GM23338 (cell line): ENCODE data around the gene NCR2.

Experiments used
- CREB1 ChIP-seq: fragments of 250-450 bp; sonication (Bioruptor Pico); IDR thresholded peaks from 2 replicates; pipeline ENCODE4 v1.5.0; 2020; ENCODE audit warnings: low read depth, mild to moderate bottlenecking, moderate library complexity
- EZH2 ChIP-seq: fragments of 200-600 bp; sonication (generic); IDR thresholded peaks from one replicate; pipeline ENCODE4 v1.8.0; 2017; ENCODE audit warnings: antibody characterized with exemption, mild to moderate bottlenecking, low read depth; ENCODE audit not compliant: unreplicated experiment
- POLR2AphosphoS5 ChIP-seq: IDR thresholded peaks from 2 replicates; pipeline ENCODE4 v1.6.1; 2016; ENCODE audit warnings: antibody characterized with exemption, low read depth
- ZNF114 ChIP-seq: fragments of 250-450 bp; sonication (Bioruptor Pico); IDR thresholded peaks from 2 replicates; pipeline ENCODE4 v1.5.0; 2020; ENCODE audit warnings: mild to moderate bottlenecking, moderate library complexity
- TF ChIP-seq, protein P1 (sequence below), 2 experiments: fragments of 200-600 bp in 1 of 2; sonication (generic) in 1 of 2; conservative IDR thresholded peaks; 2 replicates each; pipeline versions ENCODE4 v1.5.1 to v1.6.1; 2016 to 2017; ENCODE audit warnings: antibody characterized with exemption in 2 of 2, low read depth in 2 of 2, mild to moderate bottlenecking in 2 of 2, moderate library complexity in 1 of 2

- TF ChIP-seq, protein P1, sequence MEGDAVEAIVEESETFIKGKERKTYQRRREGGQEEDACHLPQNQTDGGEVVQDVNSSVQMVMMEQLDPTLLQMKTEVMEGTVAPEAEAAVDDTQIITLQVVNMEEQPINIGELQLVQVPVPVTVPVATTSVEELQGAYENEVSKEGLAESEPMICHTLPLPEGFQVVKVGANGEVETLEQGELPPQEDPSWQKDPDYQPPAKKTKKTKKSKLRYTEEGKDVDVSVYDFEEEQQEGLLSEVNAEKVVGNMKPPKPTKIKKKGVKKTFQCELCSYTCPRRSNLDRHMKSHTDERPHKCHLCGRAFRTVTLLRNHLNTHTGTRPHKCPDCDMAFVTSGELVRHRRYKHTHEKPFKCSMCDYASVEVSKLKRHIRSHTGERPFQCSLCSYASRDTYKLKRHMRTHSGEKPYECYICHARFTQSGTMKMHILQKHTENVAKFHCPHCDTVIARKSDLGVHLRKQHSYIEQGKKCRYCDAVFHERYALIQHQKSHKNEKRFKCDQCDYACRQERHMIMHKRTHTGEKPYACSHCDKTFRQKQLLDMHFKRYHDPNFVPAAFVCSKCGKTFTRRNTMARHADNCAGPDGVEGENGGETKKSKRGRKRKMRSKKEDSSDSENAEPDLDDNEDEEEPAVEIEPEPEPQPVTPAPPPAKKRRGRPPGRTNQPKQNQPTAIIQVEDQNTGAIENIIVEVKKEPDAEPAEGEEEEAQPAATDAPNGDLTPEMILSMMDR (conservative IDR thresholded peaks at IDR 0.05; ENCODE audit: low read depth in 2 of 2) = no peak
- TF ChIP-seq EZH2 (peak; percentile 84), POLR2AphosphoS5 (no peak), ZNF114 (CRISPR knock-in tag) (no peak), CREB1 (CRISPR knock-in tag) (no peak)
Observed at GRCh38 chr6:41374618-41375590, 39.5 kb downstream of the NCR2 start.
